Osteoblast (primary cell): ENCODE measurements around the gene FUT2. TPM values are rescaled to one million over a fixed set of nuclear protein-coding genes. Genes with fewer than 3 reads are reported as not detected.
A peak's percentile ranks its signal among the peaks of the same experiment; 100 is the strongest.

Experiments
- DNase-seq: peaks from one replicate; pipeline ENCODE4 v3.0.0; 2011; ENCODE audit warnings: low spot score, mixed read lengths; ENCODE audit not compliant: insufficient read length; ENCODE audit errors: missing footprints
- H2AFZ ChIP-seq: 2 replicates; pipeline ENCODE4 v1.6.0; 2011; ENCODE audit warnings: mild to moderate bottlenecking, low read length
- H3K27ac ChIP-seq: 2 replicates; pipeline ENCODE4 v1.5.1; 2011; ENCODE audit warnings: mild to moderate bottlenecking, low read depth, low read length, moderate library complexity
- H3K27me3 ChIP-seq: 2 replicates; pipeline ENCODE4 v1.6.0; 2012; ENCODE audit warnings: mild to moderate bottlenecking, control low read depth, inconsistent platforms, low read length, moderate library complexity; ENCODE audit not compliant: insufficient read depth
- H3K36me3 ChIP-seq: 2 replicates; pipeline ENCODE4 v1.5.1; 2011; ENCODE audit warnings: mild to moderate bottlenecking, low read length, control low read depth, moderate library complexity; ENCODE audit not compliant: insufficient read depth
- H3K4me1 ChIP-seq: 2 replicates; pipeline ENCODE4 v1.5.1; 2011; ENCODE audit warnings: mild to moderate bottlenecking, low read length, control low read depth, moderate library complexity; ENCODE audit not compliant: insufficient read depth
- H3K4me2 ChIP-seq: 2 replicates; pipeline ENCODE4 v1.6.0; 2011; ENCODE audit warnings: mild to moderate bottlenecking, low read length; ENCODE audit not compliant: insufficient read depth
- H3K4me3 ChIP-seq: fragments of 200-600 bp; sonication (generic); 3 replicates; pipeline ENCODE4 v1.5.1; 2012; ENCODE audit warnings: mild to moderate bottlenecking, low read length, inconsistent platforms; ENCODE audit not compliant: insufficient read depth
- H3K79me2 ChIP-seq: 2 replicates; pipeline ENCODE4 v1.6.0; 2012; ENCODE audit warnings: mild to moderate bottlenecking, low read length, control low read depth, inconsistent platforms; ENCODE audit not compliant: insufficient read depth
- H3K9me3 ChIP-seq: 2 replicates; pipeline ENCODE4 v1.5.1; 2011; ENCODE audit warnings: low read depth, low read length, control low read depth
- H4K20me1 ChIP-seq: 2 replicates; pipeline ENCODE4 v1.6.0; 2012; ENCODE audit warnings: mild to moderate bottlenecking, low read length, control low read depth; ENCODE audit not compliant: insufficient read depth
- total RNA-seq: library from RNA; depleted of rRNA; stranded (reverse); fragments of >200 nt; gene quantifications from 2 replicates; pipeline ENCODE4 v1.2.3, GENCODE V29; 2012
- TF ChIP-seq, protein P1 (sequence below): IDR thresholded peaks from 2 replicates; pipeline ENCODE4 v1.5.1; 2011; ENCODE audit warnings: mild to moderate bottlenecking, low read depth, low read length, moderate library complexity; ENCODE audit errors: extremely low read depth

Gene FUT2
- total RNA-seq, 1 donor, result not detected

DNA sequence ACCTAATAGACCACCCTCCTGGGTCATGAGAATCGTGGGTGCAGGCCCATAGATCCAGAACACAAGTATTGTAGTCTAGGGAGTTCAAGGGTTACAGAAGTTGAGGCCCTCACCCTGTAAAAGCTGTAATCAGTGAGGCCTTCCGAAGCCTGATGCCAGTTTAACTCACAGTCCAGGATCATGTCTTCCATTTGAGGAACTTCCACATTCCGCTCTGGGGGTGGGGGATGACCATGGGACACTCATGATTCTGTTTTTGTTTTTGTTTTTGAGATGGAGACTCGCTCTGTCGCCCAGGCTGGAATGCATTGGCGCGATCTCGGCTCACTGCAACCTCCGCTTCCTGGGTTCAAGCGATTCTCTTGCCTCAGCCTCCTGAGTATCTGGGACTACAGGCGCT lies 46.3 kb downstream of the FUT2 start:
- H3K4me1 ChIP-seq, result peaks cover 5% of the 10 kb centered on the region
- no peak overlapping the region for H3K27ac ChIP-seq
- H3K9me3 ChIP-seq, result no peaks in the 10 kb centered on the region
- no peak overlapping the region for H2AFZ ChIP-seq
- H3K4me3 ChIP-seq, result no peak overlapping the region
- H3K27me3 ChIP-seq, result peaks cover 21% of the 10 kb centered on the region
- DNase-seq, result no peak
- H3K4me2 ChIP-seq, result no peak overlapping the region
- H4K20me1 ChIP-seq, result no peaks in the 10 kb centered on the region
- H3K79me2 ChIP-seq, result no peaks in the 10 kb centered on the region
- no peaks in the 10 kb centered on the region for H3K36me3 ChIP-seq
- TF ChIP-seq, protein P1, sequence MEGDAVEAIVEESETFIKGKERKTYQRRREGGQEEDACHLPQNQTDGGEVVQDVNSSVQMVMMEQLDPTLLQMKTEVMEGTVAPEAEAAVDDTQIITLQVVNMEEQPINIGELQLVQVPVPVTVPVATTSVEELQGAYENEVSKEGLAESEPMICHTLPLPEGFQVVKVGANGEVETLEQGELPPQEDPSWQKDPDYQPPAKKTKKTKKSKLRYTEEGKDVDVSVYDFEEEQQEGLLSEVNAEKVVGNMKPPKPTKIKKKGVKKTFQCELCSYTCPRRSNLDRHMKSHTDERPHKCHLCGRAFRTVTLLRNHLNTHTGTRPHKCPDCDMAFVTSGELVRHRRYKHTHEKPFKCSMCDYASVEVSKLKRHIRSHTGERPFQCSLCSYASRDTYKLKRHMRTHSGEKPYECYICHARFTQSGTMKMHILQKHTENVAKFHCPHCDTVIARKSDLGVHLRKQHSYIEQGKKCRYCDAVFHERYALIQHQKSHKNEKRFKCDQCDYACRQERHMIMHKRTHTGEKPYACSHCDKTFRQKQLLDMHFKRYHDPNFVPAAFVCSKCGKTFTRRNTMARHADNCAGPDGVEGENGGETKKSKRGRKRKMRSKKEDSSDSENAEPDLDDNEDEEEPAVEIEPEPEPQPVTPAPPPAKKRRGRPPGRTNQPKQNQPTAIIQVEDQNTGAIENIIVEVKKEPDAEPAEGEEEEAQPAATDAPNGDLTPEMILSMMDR, result no peak

DNA sequence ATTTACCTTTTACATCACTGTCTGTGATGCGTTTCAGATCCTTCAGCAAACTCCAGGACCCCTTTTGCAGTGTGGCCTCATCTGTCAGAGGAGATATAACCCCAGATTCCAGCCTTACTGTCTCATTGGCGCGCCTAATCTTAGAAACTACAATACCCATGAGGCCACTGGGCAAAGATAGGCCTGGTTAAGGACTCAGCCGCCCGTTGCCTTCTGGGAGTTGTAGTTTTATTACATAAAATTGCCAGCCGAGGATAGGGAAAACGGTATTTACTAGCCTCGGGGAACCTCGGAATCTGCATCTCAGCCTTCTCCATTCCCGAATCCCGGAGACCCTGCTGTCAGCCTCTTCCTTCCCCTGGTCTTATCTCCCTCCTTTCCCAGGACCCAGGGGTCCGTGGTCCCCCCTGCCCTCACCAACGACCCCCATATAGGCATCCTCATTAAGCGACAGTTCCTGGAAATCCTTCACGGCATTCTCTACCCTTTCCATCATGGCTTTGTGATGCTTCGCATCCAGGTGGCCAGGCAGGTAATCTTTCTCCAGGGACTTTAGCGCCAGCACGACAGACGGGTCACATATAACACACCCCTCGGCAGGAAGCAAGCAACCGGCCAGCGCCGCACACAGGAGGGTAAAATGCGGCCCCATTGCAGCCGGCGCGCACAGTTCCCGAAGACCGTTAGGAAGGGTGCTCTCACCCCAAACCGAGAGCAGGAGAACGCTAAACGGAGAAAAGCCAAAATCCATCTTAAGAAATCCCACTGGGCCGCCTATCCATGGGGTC lies 49.6 kb downstream of the FUT2 start:
- Histone ChIP-seq H2AFZ (no peak overlapping the region), H3K27me3 (peaks cover 20% of the 10 kb centered on the region), H3K27ac (no peak overlapping the region), H3K4me1 (peaks cover 5% of the 10 kb centered on the region), H3K4me2 (no peak overlapping the region), H3K36me3 (no peaks in the 10 kb centered on the region), H3K4me3 (no peak overlapping the region), H3K79me2 (no peaks in the 10 kb centered on the region), H3K9me3 (no peaks in the 10 kb centered on the region), H4K20me1 (no peaks in the 10 kb centered on the region)
- TF ChIP-seq, protein P1, result no peak
- DNase-seq, result peak; percentile 97

- Histone ChIP-seq H3K36me3 (no peaks in the 10 kb centered on the region), H2AFZ (peak overlapping the region; percentile 90), H3K27ac (no peak overlapping the region), H3K4me2 (peak overlapping the region; percentile 84), H3K4me1 (peaks cover 5% of the 10 kb centered on the region), H3K9me3 (no peaks in the 10 kb centered on the region), H3K79me2 (no peaks in the 10 kb centered on the region), H3K4me3 (no peak overlapping the region), H3K27me3 (peaks cover 26% of the 10 kb centered on the region), H4K20me1 (no peaks in the 10 kb centered on the region)
- DNase-seq, result peak; percentile 34
- TF ChIP-seq, protein P1, result no peak
Observed at GRCh38 chr19:48746110-48746509, 50.3 kb downstream of the FUT2 start.

DNA sequence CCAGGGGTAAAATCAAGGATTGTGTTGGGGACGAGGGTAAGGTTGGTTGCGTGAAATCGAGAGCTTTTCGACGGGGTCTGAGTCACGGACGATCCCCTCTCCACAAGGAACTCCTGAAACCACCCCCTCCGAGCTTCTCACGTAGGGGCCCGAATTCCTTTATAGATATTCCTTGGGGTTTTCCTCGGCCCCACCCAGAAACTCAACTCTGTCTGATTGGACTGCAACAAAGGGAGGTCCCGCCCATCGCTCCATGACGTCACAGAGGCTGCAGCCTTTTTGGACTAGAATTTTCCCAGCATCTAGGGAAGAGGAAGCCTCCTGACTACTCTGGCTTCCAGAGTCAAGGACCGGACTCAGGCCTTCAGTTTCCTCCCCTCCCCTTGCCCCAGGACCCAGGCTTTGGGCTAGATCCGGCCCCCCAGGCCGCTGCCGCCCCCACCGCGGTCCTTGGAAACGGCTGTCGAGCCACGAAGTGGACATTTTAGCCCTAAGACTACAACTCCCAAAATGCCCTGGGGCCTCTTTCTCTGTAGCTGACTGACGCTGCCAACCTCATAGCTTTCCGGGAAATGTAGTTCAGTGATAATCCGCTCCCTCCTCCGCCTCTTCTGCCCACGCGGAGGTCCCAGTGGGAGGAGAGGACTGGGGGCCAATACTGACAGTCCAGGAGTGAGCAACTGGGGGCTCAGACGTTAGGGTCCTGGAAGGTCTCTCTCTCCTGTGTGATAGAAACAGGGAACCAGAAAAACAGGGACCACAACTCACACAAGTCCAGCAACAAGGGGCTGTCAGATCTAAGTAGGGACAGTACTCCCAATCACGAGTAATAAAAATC lies 51.2 kb downstream of the FUT2 start, which contains the start of gene IZUMO1:
IZUMO1 (minus strand) TSS at position 172 of the 838 bp plus-strand sequence. CDS start 1,050 bp downstream, outside the sequence.
- Histone ChIP-seq H3K4me2 (peak within 1 kb of the TSS; percentile 84), H3K4me1 (peaks cover 5% of the 10 kb centered on the region), H4K20me1 (no peaks in the 10 kb centered on the region), H3K36me3 (no peaks in the 10 kb centered on the region), H3K4me3 (peak within 1 kb of the TSS; percentile 73), H3K79me2 (no peaks in the 10 kb centered on the region), H2AFZ (peak within 1 kb of the TSS; percentile 90), H3K9me3 (no peaks in the 10 kb centered on the region), H3K27ac (peak within 1 kb of the TSS; percentile 62), H3K27me3 (peaks cover 33% of the 10 kb centered on the region)
- peak; percentile 99 for DNase-seq
- TF ChIP-seq, protein P1, result no peak
